GM10266 (cell line): Measurements from ENCODE around the gene TPSG1.
"Not testable (repeated sequence)": the region's sequence is repeated elsewhere in the genome, so short reads cannot be mapped to it uniquely, and the experiment has no call there.

Experiments
- DNase-seq: peaks from one replicate; pipeline ENCODE4 v3.0.0; 2012; ENCODE audit errors: extremely low spot score
- CTCF ChIP-seq: IDR thresholded peaks from 2 replicates; pipeline ENCODE4 v1.5.1; 2012; ENCODE audit warnings: mild to moderate bottlenecking, low read depth; ENCODE audit not compliant: control insufficient read depth, insufficient read depth; ENCODE audit errors: missing control alignments

Gene TPSG1

DNA sequence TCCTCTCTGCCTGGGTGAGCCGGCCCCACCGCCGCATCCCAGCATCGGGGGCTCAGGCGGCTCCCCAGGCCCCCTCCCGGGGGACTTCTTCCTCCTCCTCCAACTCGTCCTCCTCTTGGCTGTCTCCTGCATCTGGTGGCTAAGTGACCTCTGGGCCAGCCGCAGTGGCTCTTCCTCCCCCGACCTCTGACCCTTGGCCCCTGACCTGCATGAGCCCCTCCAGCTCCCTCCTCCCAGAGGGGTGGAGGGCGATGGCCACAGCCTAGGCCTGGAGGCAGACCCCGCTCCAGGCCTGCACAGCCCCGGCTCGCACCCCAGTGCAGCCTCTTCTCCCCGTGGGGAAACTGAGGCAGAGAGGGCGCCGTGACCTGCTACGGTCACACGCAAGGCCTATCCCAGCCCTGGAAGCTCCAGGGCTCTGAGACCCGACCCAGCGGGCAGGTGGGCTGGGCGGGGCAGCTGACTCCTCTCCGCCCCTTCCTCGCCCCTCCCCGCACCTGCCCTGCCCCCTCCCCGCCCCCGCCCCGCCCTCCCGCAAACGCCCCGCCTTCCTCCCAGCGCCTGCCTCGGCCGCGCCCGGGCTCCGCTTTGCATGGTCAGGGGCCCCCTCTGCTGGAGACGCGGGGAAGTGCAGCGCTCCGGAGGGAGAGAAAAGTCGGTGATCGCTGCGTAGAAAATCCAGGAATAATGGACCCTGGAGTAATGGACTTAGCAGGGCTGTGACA lies 24.1 kb upstream of the TPSG1 start:
- DNase-seq: not testable (repeated sequence)

GRCh38 chr16:1247903-1248537 lies 23.0 kb upstream of the TPSG1 start:
- DNase-seq: not testable (repeated sequence)

GRCh38 chr16:1245452-1246020 lies 20.5 kb upstream of the TPSG1 start:
- TF ChIP-seq CTCF: no peak
- DNase-seq: no peak

- TF ChIP-seq CTCF: no peak
- DNase-seq: no peak
Measured at GRCh38 chr16:1244881-1245280, 19.8 kb upstream of the TPSG1 start.

GRCh38 chr16:1243907-1244850 lies 19.1 kb upstream of the TPSG1 start:
- DNase-seq: not testable (repeated sequence)

DNA sequence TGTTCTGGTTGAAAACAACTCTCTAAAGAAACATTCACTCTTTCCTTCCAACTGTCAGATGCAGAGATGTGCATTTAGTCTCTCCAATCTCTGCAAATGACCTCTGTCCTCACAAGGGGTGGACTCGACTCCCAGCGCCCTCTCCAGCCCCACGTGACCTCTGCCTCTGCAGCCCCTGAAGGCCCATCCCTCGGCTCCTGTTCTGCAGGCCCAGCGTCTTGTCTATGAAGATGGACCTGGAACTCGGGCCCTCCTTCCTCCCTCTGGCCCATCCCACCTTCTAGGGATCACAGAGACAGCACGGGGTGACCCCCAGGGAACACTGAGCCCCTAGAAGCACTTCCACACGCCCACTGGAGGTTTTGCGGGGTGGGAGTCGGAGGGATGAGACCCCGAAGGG lies 18.3 kb upstream of the TPSG1 start:
- not testable (repeated sequence) for DNase-seq

GRCh38 chr16:1241081-1241480 lies 16.0 kb upstream of the TPSG1 start:
- not testable (repeated sequence) for DNase-seq

DNA sequence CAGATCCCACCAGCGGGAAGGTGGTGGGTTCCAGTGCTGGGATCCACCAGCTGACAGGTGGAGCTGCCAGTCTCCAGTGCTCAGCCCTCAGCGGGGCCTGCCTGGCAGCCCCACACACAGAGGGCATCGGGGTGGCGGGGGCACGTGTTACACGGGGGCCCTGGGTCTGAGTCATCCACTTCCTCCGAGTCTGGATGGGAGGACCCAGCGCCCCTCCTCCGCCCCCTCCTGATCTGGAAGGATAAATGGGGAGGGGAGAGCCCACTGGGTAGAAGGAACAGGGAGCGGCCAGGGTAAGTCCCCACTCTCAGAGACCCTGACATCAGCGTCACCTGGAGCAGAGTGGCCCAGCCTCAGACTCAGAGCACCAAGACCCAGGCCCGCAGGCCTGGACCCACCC lies 15.4 kb upstream of the TPSG1 start, which contains the start of gene TPSAB1:
TSS of gene TPSAB1 (plus strand) at position 270 of the 400 bp plus-strand sequence. CDS start 234 bp downstream, outside the sequence.
- not testable (repeated sequence) for DNase-seq

DNA sequence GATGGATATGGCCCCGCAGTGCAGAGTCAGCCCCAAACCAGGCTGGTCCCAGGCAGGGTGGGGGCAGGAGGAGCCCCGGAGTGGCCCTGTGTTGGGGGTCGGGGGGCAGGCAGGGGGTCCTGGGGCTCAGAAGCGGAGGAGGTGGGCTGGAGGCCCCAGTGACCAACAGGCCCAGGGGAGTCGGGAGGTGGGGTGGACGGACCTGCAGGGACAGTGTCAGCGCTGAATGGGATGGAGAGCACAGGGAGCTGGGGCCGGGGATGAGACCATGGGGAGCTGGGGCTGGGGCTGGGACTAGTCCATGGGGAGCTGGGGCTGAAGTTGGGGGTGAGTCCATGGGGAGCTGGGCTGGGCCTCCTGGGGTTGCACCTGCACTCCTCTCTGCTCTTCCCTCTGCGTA lies 14.5 kb upstream of the TPSG1 start:
- DNase-seq: not testable (repeated sequence)

DNA sequence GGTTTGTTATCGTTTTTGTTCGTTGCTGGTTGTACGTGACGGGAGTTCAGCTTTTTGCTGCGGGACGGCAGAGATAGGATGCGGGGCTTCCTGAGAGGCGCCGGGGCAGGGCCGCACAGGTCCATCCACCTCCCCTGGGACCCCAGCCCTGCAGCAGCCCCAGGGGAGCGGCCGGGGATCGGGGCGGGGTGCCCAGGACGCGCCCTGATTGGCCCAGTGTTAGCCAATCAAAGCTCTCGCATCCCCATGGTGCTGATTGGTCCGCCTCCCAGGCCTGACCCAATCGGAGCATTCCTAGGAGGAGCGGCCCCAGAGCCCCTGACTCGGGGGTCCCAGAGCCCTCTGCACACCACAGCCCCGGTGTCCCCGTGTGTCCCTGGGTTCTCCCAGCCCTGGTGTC lies 13.8 kb upstream of the TPSG1 start:
- not testable (repeated sequence) for DNase-seq

- DNase-seq: no peak
- TF ChIP-seq CTCF: no peak
Measured at GRCh38 chr16:1237990-1238389, 12.9 kb upstream of the TPSG1 start.

- not testable (repeated sequence) for DNase-seq
Measured at GRCh38 chr16:1236659-1237058, 11.6 kb upstream of the TPSG1 start.

GRCh38 chr16:1232049-1232748 lies 7.1 kb upstream of the TPSG1 start:
- DNase-seq: not testable (repeated sequence)

GRCh38 chr16:1231301-1231700 lies 6.2 kb upstream of the TPSG1 start:
- not testable (repeated sequence) for DNase-seq

DNA sequence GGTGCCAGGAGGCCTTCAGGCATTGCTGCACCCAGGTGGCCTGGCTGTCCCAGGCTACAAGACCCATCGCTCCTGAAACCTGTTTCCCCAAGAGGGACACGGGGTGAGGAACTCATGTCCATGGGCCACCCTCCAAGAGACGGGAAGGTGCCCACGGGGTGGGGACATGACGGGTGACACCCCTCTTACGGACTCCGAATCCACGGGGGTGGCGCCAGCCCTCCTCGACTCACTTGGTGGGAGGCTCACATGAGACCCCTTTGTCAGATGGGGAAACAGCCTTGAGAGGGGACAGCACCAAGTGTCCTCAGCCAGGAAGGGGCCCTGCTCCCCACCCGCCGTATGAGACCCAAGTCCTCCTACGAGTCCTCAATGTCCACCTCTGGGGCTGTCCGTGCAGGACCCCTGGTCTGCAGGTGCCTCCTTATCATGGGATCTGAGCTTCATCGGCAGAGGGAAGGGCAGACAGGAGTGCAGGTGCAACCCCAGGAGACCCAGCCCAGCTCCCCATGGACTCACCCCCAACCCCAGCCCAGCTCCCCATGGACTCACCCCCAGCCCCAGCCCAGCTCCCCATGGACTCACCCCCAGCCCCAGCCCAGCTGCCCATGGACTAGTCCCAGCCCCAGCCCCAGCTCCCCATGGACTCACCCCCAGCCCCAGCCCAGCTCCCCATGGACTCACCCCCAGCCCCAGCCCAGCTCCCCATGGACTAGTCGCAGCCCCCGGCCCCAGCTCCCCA lies 5.6 kb upstream of the TPSG1 start:
- DNase-seq: not testable (repeated sequence)
